GM21528 (cell line): ENCODE results near the gene ELFN2.

ENCODE experiments used
- ATAC-seq: cut with Tn5 transposase; IDR thresholded peaks from one replicate; pipeline ENCODE4 v1.9.1; 2021; ENCODE audit warnings: mild to moderate bottlenecking, moderate library complexity; ENCODE audit not compliant: unreplicated experiment, low FRiP score

ELFN2 gene

DNA sequence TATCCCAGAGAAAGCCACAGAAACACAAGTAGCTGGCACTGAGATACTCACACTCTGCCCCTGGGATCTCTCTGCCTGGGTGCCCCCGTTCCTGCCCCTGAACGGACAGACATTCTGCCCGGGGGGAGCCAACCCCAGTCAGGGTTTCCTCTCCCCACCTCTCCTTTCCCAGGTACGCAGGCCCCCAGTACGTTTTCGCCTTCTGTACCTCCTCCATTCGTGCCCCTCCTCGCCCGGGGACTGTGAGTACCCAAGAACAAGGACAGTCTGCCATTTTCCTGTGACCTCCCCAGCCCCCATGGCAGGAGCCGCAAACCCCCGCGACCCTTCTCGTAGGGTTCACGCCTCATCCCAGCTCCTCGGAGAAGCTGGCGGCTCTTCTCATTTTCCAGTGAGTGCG, 29.1 kb upstream of the ELFN2 start:
- no peak for ATAC-seq

DNA sequence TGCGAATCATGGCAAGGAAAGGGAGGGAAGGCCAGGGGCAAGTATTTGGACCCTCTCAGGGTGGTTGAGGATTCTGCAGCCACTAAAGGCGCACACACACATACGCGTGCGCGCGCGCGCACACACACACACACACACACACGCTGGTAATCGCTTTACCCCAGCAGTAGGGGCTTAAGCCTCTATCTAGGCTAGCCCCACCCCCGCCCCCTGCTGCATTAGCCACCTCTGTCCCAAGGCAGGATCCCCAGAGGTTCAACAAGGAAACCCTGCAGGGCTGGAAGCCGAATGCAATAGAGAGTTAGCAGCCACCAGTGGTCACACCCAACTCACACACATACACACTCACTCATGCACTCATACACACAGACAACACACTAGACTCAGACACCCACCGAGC, 28.6 kb upstream of the ELFN2 start:
- ATAC-seq: no peak

DNA sequence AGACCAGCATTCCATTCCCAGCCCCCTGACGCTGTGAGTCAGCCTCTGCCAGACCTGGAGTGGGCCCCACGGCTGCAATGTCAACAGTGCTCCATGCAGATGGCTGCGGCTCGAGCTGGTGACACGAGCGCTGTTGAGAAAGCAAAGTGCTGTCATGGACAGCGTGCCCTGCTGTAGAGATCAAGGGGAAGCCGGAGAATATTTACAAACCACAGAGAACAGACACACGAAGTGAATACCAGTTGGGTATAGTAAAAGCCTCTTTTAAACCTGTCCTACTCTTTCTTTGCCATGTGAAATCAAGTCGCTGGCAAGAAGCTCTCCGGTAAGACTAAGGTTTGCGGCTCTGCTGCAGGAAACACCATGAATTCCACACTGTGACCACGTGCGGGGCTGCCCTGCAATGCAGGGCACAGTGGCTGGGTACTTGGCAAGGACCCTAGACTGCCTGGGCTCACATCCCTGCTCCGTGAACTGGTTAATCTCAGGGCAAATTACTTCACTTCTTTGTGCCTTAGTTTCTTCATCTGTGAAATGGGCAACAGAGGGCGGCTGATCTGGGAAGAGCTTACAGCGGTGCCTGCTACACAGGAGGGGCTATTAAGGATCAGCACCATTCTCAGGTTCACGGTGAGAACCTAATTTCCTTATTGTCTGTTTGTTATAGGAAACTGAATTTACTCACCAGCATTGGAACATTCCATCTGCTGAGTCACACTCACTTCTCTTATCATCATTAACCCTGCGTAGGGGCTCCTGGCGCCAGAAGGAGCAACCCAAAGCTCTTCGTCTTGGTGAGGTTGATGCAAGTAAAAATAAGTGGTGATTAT, 27.8 kb upstream of the ELFN2 start:
- no peak for ATAC-seq

DNA sequence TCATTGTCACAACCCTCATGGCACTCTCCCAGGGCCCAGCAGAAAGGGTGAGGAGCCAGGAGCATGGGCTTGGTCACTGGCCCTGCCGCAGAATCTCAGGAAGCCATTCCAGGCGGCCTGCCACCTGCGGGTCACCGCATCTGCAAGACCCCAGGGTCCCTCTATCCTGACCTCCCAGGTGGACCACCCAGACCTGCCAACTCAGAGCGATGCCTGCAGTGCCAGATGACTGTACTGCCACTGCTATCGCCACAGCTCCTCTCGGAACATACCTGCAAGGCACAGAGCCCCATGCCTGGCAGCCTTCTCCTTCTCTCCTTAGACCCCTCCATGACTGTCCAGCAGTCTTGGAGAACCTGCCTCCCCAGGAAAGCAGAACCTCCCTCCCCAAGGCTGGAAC, 26.4 kb upstream of the ELFN2 start:
- no peak for ATAC-seq

DNA sequence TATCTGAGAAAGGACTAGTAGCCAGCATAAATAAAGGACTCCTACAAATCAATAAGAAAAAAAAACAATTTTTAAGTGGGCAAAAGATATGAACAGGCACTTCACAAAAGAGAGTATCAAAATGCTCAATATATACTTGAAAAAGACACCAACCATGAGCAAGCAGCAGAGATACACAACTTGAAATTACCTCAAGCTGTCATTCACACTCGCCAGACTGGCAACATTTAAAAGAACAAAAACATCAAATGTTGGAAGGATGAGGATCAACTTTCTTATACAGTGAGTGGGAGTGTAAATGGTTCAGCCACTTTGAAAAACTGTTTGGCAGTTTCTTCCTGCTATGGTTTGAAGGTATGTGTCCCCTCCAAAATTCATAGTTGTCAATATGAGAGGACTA, 23.9 kb upstream of the ELFN2 start:
- no peak for ATAC-seq

DNA sequence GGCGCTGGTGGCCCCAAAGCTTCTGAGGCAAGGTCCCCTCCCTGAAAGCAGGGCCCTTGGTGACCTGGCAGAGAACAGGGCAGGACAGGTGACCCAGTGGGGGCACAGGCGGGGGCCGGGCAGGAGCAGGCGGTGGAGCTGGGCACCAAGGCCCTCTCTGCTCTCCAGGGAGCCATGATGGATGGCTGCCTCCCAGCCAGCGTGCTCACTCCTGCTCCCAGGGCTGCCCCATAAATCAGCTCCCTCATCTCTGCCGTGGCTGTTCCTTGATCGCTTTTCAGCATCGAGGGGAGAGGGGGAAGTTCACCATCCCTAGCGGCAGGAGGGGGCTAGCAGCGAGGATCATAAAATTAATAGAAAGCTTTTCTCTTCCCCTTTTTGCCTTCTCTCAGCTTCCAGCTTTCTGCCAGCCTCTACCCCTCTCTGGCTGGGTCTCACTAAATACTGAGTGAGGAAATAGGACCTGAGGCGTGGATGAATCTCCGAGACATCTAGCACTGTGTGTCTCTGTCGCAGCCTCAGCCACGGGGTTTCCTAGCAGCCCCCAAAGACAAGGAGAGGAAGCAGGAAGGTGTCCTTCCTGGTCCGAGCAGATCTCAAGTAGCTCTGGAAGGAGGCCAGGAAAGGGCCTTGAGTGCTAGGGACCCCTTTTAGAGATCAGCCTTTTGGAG, 22.2 kb upstream of the ELFN2 start:
- ATAC-seq: no peak

DNA sequence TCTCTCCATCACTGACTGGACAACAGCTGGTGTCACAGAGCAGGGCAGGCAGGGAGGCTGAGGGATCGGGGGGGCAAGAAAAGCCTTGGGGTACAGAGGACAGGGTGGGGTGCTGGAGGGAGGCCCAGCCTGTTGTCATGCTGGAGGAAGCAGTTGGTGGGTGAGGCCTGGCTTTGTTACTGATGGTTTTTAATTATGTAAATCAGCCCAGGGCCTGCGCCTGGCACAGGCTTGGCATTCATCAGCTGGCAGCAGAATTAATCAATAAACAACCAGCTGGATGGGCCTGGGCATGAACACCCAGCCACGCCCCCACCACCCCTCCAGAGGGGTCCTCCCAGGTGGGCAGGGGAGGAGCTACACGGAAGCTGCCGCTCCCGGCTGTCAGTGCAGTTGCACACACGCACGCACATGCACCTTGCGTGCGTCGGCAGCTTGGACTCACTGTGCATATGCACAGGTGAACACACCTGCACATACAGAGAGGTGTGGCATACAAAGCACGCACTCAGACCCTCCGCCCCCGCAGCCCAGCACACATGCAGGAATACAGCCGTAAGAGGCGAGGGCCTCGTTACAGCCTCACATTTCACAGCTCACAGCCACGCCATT, 21.3 kb upstream of the ELFN2 start:
- ATAC-seq: no peak

DNA sequence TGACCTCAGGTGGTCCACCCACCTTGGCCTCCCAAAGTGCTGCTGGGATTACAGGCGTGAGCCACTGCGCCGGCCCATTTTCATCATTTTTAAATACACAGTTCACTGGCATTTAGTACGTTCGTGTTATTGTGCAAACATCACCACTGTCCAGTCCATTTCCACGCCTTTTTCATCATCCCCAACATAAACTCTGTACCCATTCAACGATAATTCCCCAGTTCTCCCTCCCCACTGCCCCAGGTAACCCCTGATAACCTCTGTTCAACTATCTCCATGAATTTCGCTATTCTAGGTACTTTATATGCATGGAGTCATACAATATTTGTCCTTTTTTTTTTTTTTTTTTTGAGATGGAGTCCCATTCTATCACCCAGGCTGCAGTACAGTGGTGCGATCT, 18.2 kb upstream of the ELFN2 start:
- ATAC-seq: no peak

DNA sequence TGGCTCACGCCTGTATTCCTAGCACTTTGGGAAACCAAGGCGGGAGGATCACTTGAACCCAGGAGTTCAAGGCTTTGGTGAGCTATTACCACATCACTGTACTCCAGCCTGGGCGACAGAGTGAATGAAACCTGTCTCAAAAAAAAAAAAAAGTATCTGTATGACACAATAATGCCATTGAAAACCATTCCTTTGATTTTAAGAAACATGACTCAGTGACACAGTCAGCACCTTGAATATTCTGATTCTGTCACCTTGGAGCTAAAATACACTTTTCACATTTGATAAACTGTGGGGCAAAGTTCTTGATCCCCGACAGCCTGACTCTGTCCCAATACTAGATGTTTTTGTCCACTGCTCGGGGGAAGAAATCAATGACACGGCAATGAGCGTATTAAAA, 16.7 kb upstream of the ELFN2 start:
- ATAC-seq: no peak

DNA sequence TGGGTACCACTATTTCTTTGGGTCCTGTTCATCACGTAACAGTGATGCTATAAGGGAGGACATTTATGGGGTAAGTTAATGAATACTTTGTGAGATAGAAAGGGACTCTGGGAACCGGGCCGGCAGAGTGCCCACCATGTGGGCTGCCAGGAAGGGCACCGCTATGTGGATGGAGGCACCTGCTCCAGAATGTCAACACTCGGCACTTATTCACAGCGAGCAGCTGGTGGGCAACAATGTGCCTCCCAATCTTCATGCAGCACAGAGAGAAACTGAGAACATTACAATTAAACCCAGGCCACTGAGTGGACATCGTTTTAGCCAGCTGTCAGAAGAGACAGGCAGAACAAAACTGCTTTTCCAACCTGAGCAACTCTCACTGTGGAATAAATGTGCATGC, 15.8 kb upstream of the ELFN2 start:
- no peak for ATAC-seq

DNA sequence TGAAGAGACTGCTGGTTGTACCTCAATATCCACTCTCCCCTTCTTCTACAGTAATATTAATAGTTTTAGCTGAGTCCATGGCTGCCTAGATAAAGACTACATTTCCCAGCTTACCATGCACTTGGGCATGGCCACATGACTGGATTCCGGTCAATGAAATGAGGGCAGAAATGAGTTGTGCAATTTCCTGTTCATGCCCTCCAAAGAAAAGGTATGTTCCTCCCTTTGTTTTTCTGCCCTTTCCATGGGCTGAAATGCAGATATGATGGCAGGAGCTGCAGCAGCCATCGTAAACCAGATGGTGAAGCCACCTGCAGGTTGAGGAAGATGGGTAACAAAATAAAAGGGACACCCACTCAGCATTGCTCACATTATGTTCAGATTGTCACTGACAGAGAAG, 15.3 kb upstream of the ELFN2 start:
- no peak for ATAC-seq

DNA sequence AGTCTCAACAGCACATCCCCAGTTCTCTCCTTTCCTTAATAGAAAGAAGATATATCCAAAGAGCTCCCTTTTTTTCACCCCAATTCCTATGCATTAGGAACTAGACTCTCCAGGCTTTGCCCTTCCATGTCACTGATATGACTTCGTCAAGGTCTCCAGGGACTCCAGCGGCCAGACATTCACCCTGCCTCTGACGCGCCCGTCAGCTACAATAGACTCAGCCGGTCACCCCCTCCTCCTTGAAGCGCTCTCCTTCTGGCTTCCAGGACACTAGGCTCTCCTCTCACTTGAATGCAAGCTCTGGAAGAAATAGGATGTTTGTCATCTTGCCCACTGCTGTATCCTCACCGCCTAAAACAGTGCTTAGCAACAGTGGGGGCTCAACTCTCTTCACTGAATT, 14.9 kb upstream of the ELFN2 start:
- ATAC-seq: no peak

DNA sequence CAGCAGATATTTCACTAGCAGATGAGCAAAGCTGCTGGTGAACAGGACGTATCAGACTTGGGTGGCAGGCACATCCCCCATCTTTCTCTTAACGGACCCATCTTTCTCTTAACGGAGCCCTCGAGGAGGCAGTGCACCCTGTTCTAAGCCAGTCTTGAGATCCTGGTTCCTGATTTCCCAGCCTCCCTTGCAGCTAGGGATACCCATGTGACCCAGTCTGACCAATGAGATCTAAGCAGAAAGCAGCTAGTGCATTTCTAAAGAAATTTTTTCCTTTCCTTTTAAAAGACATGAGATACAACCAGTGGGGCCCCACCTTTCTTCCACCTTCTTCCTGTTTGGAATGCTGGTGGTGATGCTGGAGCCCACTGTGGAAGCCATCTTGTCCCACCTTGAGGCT, 13.6 kb upstream of the ELFN2 start:
- no peak for ATAC-seq

DNA sequence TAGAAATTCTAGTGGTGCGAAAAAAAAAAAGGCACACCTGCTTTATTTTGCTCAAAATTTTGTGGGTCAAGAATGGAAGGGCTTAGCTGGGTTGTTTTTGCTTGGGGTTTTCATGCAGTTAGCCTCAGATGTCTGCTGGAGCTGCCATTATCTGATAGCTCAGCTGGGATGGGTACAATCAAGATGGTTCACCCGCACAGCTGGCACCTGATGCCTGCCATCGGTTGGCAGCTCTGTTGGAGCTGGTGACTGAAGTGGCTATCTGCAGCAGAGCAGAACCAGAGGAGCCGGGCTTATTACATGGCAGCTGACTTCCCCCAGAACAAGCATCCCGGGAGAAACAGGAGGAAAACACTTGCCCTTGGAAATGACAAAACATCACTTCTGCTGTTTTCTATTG, 12.1 kb upstream of the ELFN2 start:
- ATAC-seq: no peak

DNA sequence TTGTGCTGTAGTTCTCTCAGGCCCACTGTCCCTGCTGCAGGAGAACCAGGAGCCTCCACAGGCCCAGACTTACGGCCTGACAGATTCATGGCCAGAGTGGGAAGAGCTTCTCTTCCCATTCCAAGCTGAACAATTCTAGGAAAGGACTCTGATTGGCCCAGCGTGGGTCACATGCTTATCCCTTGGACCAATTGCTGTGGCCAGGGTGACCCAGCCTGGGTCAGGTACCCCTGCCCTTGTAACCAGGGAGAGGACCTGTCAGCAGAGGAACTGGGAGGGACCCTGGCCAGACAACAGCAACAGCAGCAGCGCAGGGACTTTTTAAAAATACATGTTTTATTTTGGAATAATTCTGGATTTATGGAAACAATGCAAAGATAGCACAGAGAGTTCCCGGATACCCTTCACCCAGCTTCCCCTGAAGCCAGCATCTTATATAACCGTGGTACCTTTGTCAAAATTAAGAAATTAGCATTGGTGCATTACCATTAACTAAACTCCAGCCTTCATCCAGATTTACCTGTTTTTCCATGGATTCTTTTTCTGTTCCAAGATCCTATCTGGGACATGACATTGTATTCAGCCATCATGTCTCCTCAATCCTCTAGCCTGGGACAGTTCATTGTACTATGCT, 8.8 kb upstream of the ELFN2 start:
- no peak for ATAC-seq

DNA sequence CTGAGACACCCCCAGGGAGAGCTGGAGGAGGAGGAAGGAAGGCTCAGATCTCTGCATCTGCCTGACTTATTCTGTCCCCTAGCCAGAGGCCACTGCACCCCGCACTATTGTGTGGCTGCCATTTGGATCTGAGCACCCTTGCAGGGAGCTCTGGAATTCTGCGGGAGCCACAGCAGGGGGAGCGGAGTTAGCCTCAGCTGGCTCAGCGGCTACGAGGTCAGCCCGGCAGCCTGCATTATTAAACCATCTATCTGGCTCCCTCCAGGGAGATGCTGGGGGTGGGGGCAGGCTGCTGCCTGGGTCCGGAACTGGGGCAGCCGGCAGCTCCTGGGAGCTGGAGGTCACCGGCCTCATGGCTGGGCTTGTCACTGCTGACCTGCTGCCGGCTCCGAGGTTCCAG, 6.5 kb upstream of the ELFN2 start:
- no peak for ATAC-seq

DNA sequence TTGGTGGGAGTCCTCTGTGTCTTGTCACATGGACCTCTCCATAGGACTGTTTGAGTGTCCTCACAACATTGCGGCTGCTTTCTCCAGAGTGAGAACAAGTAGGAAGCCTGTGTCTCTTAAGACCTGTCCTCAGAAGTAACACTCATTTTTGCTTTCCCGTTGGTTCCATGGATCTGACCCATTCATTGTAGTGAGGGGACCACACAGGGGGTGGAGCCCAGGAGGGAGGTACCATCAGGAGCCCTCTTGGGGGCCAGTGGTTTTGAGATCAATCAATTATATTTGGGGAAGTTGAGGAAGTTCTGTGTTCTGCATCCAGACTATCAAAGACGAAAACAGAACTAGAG, 5.4 kb upstream of the ELFN2 start:
- ATAC-seq: no peak

DNA sequence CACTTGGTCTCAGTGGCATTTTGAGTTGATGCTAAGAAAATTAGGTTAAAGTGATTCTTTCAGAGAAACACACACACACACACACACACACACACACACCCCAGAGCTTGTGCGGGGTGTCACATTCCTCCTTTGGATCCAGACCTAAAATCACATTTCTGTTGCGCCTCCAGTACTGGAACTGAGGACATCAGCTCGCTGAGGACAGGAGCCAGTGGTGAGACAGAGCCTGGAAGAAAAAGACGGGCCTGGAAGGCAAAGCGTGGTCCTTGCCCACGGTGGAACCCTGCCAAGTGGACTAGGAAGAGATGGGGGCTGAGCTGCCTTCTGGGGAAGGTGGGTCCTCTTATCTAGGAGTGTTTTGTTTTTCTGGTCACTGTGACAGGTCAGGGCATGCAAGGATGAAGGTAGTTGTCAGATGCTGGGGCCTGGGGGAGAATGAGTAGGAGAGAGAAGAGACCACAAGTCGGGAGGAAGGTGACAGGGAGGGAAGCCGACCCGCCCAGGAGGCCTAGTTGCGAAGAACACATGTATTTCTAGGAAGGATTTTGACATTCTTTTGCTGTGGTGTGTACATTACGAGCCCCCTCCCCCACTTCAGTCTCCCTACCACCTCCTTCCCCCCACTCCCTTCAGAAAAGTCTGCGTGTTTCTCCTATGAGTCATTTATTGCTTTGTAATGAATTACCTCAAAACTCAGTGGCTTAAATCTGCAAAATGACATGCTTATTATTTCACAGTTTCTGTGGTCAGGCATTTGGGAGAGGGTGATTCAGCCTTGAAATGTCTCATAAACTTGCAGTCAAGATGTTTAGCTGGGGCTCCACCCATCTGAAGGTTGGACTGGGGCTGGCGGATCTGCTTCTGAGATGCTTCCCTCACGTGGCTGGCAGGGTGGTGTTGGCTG, 4.8 kb upstream of the ELFN2 start:
- ATAC-seq: no peak

DNA sequence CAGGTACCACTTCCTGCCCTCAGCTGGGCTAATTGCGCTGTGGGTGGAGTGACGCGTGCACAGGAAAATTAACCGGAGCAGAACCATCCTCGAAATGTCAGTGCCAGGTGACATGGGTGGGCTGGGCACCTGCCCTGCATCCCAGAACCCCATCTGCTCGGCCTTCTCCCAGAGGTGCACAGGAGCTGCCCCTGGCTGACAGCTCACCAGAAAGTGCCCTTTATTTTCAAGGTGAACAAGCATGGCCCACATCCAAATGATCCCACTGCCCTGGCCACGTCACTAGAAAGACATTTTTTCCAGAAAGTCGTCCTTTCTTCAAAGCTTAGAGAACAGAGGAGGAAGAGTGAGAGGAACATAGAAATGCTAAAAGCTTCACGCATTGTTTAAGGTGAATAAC, 4.1 kb upstream of the ELFN2 start:
- ATAC-seq: no peak

DNA sequence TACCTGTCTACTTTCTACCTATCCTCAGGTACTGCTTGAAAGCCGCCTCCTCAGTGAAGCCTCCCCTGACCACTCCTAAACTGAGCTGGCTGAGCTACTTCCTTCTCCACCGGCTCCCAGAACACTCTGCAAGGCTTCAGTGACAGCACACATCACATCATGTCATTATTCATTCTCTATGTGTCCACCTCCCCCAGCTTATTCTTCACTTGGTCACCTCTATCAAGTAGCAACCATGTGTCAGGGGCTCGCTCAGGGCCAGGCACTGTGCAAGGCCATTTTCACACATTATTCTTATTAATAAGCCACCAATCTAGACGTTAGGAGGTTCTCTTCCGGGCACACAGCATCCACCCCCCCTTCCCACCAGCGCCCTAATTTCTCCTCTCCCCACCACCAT, 3.7 kb upstream of the ELFN2 start:
- ATAC-seq: no peak
